CD4-positive, CD25-positive, alpha-beta regulatory T cell (primary cell): ENCODE measurements around the gene MAIP1. TPM values are rescaled to one million over a fixed set of nuclear protein-coding genes. Genes with fewer than 3 reads are reported as not detected.

Experiments used
- ATAC-seq, 2 donors: fragments of 150-1000 bp; cut with Tn5 transposase; one replicate each; pipeline ENCODE4 v1.10.0; 2021; ENCODE audit warnings: low read depth in 2 of 2, moderate number of reproducible peaks in 2 of 2, moderate library complexity in 1 of 2
- DNase-seq, 3 donors: peaks; one replicate each; pipeline versions ENCODE4 v3.0.0 to v3.0.0-alpha.2; 2012 to 2022; ENCODE audit warnings: mixed read lengths in 1 of 3
- H3K27ac ChIP-seq: one replicate; pipeline ENCODE4 v1.7.0; 2013; ENCODE audit warnings: mild to moderate bottlenecking, low read length; ENCODE audit not compliant: insufficient read depth, poor library complexity, severe bottlenecking
- H3K27me3 ChIP-seq: one replicate; pipeline ENCODE4 v1.7.0; 2013; ENCODE audit warnings: low read length; ENCODE audit not compliant: control insufficient read depth, insufficient read depth
- H3K36me3 ChIP-seq: one replicate; pipeline ENCODE4 v1.7.0; 2013; ENCODE audit warnings: mild to moderate bottlenecking, low read length, moderate library complexity; ENCODE audit not compliant: control insufficient read depth, insufficient read depth
- H3K4me1 ChIP-seq: 2 replicates; pipeline ENCODE4 v1.7.0; 2013; ENCODE audit warnings: mild to moderate bottlenecking, low read length; ENCODE audit not compliant: insufficient read depth, control insufficient read depth, poor library complexity, severe bottlenecking
- H3K4me3 ChIP-seq: one replicate; pipeline ENCODE4 v1.7.0; 2013; ENCODE audit warnings: low read depth, mild to moderate bottlenecking, low read length, moderate library complexity
- H3K9me3 ChIP-seq, 2 experiments: 1 replicate in 1 of 2; 2 replicates in 1 of 2; pipeline ENCODE4 v1.7.0; 2013; ENCODE audit warnings: low read length in 2 of 2, mild to moderate bottlenecking in 1 of 2, moderate library complexity in 1 of 2; ENCODE audit not compliant: control insufficient read depth in 2 of 2
- H3K27ac Mint-ChIP-seq, 3 donors: one replicate each; pipeline ENCODE4 v1.8.0; 2020 to 2022; ENCODE audit warnings: mild to moderate bottlenecking in 3 of 3, mixed read lengths in 3 of 3, moderate library complexity in 2 of 3
- H3K27me3 Mint-ChIP-seq: one replicate; pipeline ENCODE4 v1.8.0; 2022; ENCODE audit warnings: mild to moderate bottlenecking, mixed read lengths
- H3K36me3 Mint-ChIP-seq: one replicate; pipeline ENCODE4 v1.8.0; 2020; ENCODE audit warnings: mixed read lengths
- H3K4me1 Mint-ChIP-seq, 4 donors: one replicate each; pipeline ENCODE4 v1.8.0; 2020 to 2022; ENCODE audit warnings: mixed read lengths in 4 of 4, mild to moderate bottlenecking in 1 of 4
- H3K4me3 Mint-ChIP-seq, 4 donors: one replicate each; pipeline ENCODE4 v1.8.0; 2020 to 2022; ENCODE audit warnings: mild to moderate bottlenecking in 4 of 4, mixed read lengths in 4 of 4, moderate library complexity in 3 of 4
- H3K9me3 Mint-ChIP-seq, 7 donors: one replicate each; pipeline ENCODE4 v1.8.0; 2020 to 2022; ENCODE audit warnings: mixed read lengths in 7 of 7, mild to moderate bottlenecking in 3 of 7, moderate library complexity in 2 of 7
- polyA plus RNA-seq, 4 donors: library from polyadenylated mRNA; unstranded; fragments of 300-500 nt; fragmentation: Illumina TruSeq; gene quantifications; one replicate each; pipeline ENCODE4 v1.2.3, GENCODE V29; 2021
- total RNA-seq: library from RNA; stranded (reverse); gene quantifications from one replicate; pipeline ENCODE4 v1.2.3, GENCODE V29; 2022

MAIP1 gene
- total and polyA plus RNA-seq, 5 donors from 2014 or later = 17.7 to 25.5 (median 21.5) TPM

DNA sequence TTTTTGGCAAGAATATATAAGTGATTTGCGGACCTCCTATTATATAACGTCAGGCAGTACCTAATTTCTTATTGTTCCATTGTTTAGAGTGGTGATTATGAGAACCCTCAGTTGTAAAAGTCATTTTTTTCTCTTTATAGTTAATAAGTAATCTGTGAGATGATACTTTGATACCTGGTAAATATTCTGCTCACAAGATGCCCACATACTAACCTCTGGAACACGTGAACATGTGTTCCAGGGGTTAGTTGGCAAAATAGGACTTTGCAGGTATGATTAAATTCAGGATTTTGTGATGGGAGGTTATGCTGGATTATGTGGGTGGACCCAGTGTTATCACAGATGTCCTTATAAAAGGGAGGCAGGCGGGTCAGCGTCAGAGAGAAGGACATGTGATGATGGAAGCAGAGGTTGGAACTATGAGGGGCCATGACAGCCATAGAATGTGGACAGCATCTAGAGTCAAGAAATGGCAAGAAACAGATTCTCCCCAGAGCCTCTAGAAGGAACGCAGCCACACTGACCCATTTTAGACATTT lies 16.8 kb downstream of the MAIP1 start:
- peaks cover 0 to 4% (median 0%) of the 10 kb centered on the region in 4 donors for H3K4me1 Mint-ChIP-seq
- H3K27ac ChIP-seq = no peak overlapping the region
- peaks cover 0 to 5% (median 0%) of the 10 kb centered on the region in 7 donors for H3K9me3 Mint-ChIP-seq
- H3K27me3 Mint-ChIP-seq = no peaks in the 10 kb centered on the region
- H3K4me3 Mint-ChIP-seq = no peak overlapping the region
- H3K4me1 ChIP-seq = no peaks in the 10 kb centered on the region
- no peaks in the 10 kb centered on the region for H3K36me3 ChIP-seq
- no peaks in the 10 kb centered on the region for H3K27me3 ChIP-seq
- ATAC-seq (no peak), DNase-seq (no peak)
- no peak overlapping the region for H3K4me3 ChIP-seq
- peaks cover 23% of the 10 kb centered on the region for H3K36me3 Mint-ChIP-seq
- no peaks in the 10 kb centered on the region for H3K9me3 ChIP-seq
- peak overlapping the region in 1 of 3 donors; percentile 75 for H3K27ac Mint-ChIP-seq

- H3K9me3 ChIP-seq = no peaks in the 10 kb centered on the region
- no peak for DNase-seq
- H3K4me3 ChIP-seq = no peak overlapping the region
- no peak overlapping the region for H3K27ac ChIP-seq
- peaks cover 12% of the 10 kb centered on the region for H3K36me3 Mint-ChIP-seq
- peaks cover 0 to 5% (median 0%) of the 10 kb centered on the region in 7 donors for H3K9me3 Mint-ChIP-seq
- H3K36me3 ChIP-seq = no peaks in the 10 kb centered on the region
- no peak overlapping the region for H3K4me3 Mint-ChIP-seq
- H3K27me3 ChIP-seq = no peaks in the 10 kb centered on the region
- no peaks in the 10 kb centered on the region for H3K4me1 ChIP-seq
- no peak for ATAC-seq
- no peak overlapping the region for H3K27ac Mint-ChIP-seq
- H3K27me3 Mint-ChIP-seq = no peaks in the 10 kb centered on the region
- H3K4me1 Mint-ChIP-seq = peaks cover 0 to 9% (median 2%) of the 10 kb centered on the region in 4 donors
Measured at GRCh38 chr2:199973703-199974102, 18.3 kb downstream of the MAIP1 start.

DNA sequence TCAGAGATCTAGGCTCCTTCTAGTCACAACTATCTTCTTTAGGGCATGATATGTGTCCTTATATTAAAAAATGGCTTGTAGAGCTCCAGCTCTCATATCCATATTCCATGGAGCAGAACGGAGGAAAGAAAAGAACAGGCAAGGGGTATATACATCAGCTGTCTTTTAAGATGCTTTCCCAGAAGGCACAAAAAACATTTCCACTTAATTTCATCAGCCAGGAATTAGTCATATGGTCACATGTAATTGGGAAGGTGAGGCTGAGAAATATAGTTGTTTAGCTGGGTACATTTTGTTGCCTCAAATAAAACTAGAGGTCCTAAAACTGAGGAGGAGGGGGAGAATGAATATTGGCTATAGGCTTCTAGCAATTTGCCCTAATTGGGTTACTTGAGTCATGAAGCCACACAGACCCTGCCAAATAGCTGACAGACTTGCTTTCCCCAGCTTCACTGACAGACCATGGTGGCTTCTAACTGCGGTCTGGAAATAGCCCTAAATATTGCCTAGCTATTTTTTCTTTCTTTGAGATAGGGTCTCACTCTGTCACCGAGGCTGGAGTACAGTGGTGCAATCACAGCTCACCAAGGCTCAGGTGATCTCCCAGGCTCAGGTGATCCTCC lies 20.0 kb downstream of the MAIP1 start:
- Mint-ChIP-seq H3K27me3 (no peaks in the 10 kb centered on the region), H3K4me3 (no peak overlapping the region), H3K9me3 (peaks cover 0 to 5% (median 0%) of the 10 kb centered on the region in 7 donors), H3K27ac (no peak overlapping the region), H3K4me1 (peaks cover 3 to 17% (median 6%) of the 10 kb centered on the region in 4 donors), H3K36me3 (peaks cover 12% of the 10 kb centered on the region)
- no peak overlapping the region for H3K4me3 ChIP-seq
- no peak overlapping the region for H3K27ac ChIP-seq
- no peak for DNase-seq
- no peaks in the 10 kb centered on the region for H3K9me3 ChIP-seq
- H3K4me1 ChIP-seq = peaks cover 3% of the 10 kb centered on the region
- ATAC-seq = no peak
- H3K36me3 ChIP-seq = no peaks in the 10 kb centered on the region
- H3K27me3 ChIP-seq = no peaks in the 10 kb centered on the region

GRCh38 chr2:199977984-199978415 lies 22.6 kb downstream of the MAIP1 start:
- H3K27ac ChIP-seq = no peak overlapping the region
- ATAC-seq (no peak), DNase-seq (peak in 1 of 3 donors; percentile 36)
- H3K36me3 Mint-ChIP-seq = peaks cover 7% of the 10 kb centered on the region
- no peak overlapping the region for H3K4me3 ChIP-seq
- H3K4me1 Mint-ChIP-seq = peaks cover 3 to 17% (median 6%) of the 10 kb centered on the region in 4 donors
- no peaks in the 10 kb centered on the region for H3K9me3 ChIP-seq
- H3K27me3 Mint-ChIP-seq = no peaks in the 10 kb centered on the region
- peaks cover 3% of the 10 kb centered on the region for H3K4me1 ChIP-seq
- H3K4me3 Mint-ChIP-seq = no peak overlapping the region
- H3K27ac Mint-ChIP-seq = no peak overlapping the region
- no peaks in the 10 kb centered on the region for H3K27me3 ChIP-seq
- peaks cover 0 to 5% (median 0%) of the 10 kb centered on the region in 7 donors for H3K9me3 Mint-ChIP-seq
- H3K36me3 ChIP-seq = no peaks in the 10 kb centered on the region

DNA sequence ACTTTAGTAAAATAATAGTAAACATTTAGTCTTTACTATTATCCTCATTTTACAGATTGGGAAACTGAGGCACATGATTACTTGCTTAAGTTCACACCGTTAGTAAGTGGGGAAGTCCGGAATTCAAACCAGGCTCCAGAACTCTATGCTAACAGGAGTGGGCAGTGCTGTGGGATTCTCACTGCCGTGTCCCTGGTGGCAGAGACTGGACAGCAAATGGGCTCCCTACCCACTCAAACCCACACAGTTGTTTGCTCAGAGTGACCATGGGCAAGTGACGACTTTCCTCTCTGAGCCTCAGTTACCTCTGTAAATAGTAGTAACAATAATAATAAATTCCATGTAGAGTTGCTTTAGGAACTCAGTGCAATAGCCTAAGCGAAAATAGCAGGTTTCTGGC lies 24.0 kb downstream of the MAIP1 start:
- H3K27ac Mint-ChIP-seq = no peak overlapping the region
- H3K9me3 Mint-ChIP-seq = peaks cover 0 to 5% (median 0%) of the 10 kb centered on the region in 7 donors
- DNase-seq = no peak
- H3K27me3 ChIP-seq = no peaks in the 10 kb centered on the region
- H3K27ac ChIP-seq = no peak overlapping the region
- H3K27me3 Mint-ChIP-seq = no peaks in the 10 kb centered on the region
- H3K4me1 Mint-ChIP-seq = peaks cover 3 to 17% (median 6%) of the 10 kb centered on the region in 4 donors
- peaks cover 3% of the 10 kb centered on the region for H3K4me1 ChIP-seq
- H3K36me3 ChIP-seq = no peaks in the 10 kb centered on the region
- peaks cover 7% of the 10 kb centered on the region for H3K36me3 Mint-ChIP-seq
- no peaks in the 10 kb centered on the region for H3K9me3 ChIP-seq
- no peak overlapping the region for H3K4me3 ChIP-seq
- ATAC-seq = no peak
- no peak overlapping the region for H3K4me3 Mint-ChIP-seq

DNA sequence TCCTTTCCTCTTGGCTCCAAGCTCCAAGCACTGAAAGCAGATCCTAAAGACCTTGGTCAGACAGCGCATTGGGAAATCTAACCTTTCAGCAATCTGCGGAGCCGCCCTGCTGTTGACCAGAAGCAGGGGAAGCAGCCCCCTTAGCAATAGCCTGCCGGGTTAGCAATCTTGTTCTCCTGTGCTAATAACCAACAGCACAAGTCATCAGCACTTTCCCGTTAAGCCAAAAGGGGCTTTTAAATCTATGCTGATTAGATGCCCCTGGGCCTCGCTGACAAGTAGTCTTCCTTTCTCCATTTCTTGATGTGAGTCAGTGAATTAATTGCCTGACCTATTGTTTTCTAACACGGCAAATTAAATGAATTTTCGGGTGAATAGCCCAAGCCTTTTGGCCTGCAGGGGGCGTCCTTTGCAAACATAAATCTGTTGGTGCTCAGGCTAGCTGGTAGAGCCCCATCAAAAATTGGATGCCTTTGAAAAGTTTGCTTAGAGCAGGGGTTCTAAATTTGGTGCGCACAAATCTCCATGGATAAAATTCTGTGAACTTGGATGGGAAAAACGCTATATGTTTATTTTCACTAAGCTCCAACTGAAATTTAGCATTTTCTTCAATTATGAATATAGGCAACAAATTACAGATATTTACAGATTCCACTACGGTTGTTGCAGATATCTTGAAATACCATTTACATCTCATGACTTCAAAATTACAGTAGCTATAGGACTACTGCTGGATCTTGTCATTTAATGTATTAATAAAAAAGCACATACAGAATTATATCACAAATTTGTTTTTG lies 24.6 kb downstream of the MAIP1 start:
- Histone ChIP-seq H3K9me3 (no peaks in the 10 kb centered on the region), H3K4me3 (no peak overlapping the region), H3K27me3 (no peaks in the 10 kb centered on the region), H3K4me1 (peaks cover 3% of the 10 kb centered on the region), H3K27ac (no peak overlapping the region), H3K36me3 (no peaks in the 10 kb centered on the region)
- peak; percentile 67 to 77 (median 74) for DNase-seq
- peak; percentile 64 to 73 for ATAC-seq
- peak overlapping the region in 1 of 3 donors; percentile 14 for H3K27ac Mint-ChIP-seq
- no peak overlapping the region for H3K4me3 Mint-ChIP-seq
- H3K4me1 Mint-ChIP-seq = peaks cover 3 to 17% (median 6%) of the 10 kb centered on the region in 4 donors
- no peaks in the 10 kb centered on the region for H3K27me3 Mint-ChIP-seq
- peaks cover 0 to 5% (median 0%) of the 10 kb centered on the region in 7 donors for H3K9me3 Mint-ChIP-seq
- peaks cover 7% of the 10 kb centered on the region for H3K36me3 Mint-ChIP-seq

DNA sequence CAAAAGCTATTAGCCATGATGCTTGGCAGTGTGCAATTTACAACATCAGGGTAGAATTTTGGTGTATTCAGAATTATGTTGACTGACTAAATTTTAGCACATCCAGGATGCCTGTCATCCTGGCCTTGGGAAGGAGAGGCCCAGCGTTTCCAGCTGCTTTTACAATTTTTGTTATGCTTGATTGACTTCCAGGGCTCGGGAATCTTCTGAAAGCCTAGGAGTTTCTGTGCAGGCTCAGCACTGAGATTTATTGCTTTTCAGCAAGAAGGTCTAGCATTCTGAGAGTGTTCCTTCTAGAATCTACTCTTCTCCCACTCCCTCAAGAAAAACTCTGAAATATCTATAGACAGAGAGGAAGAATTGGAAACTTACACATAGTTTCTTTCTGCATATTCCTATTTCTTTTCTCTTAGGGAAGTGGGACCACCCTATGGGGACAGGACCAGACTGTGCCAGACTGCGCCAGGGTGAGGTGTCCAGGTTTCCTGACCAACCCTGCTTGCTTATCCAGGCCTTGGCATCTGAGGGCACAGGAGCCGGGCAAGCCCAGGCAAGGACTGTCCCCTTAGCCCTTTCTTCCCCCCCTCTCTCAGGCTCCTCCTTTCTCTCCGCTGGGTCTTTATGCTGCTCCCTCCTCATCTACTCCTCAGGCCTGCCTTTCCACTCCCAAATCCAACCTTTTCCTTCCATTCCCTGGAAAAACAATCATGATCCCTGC lies 26.9 kb downstream of the MAIP1 start:
- ATAC-seq (no peak), DNase-seq (no peak)
- Mint-ChIP-seq H3K9me3 (no peaks in the 10 kb centered on the region), H3K4me3 (no peak overlapping the region), H3K36me3 (no peaks in the 10 kb centered on the region), H3K4me1 (peaks cover 3 to 17% (median 9%) of the 10 kb centered on the region in 4 donors), H3K27ac (no peak overlapping the region), H3K27me3 (no peaks in the 10 kb centered on the region)
- Histone ChIP-seq H3K27ac (no peak overlapping the region), H3K36me3 (no peaks in the 10 kb centered on the region), H3K4me1 (peaks cover 3% of the 10 kb centered on the region), H3K27me3 (no peaks in the 10 kb centered on the region), H3K4me3 (no peak overlapping the region), H3K9me3 (no peaks in the 10 kb centered on the region)
